HS-5 (cell line): Measurements from ENCODE around the gene PWWP2A.
"Not testable (repeated sequence)": the region's sequence is repeated elsewhere in the genome, so short reads cannot be mapped to it uniquely, and the experiment has no call there.

Source experiments
- DNase-seq: peaks from one replicate; pipeline ENCODE4 v3.0.0-alpha.2; 2012; ENCODE audit warnings: low read depth

Gene PWWP2A

DNA sequence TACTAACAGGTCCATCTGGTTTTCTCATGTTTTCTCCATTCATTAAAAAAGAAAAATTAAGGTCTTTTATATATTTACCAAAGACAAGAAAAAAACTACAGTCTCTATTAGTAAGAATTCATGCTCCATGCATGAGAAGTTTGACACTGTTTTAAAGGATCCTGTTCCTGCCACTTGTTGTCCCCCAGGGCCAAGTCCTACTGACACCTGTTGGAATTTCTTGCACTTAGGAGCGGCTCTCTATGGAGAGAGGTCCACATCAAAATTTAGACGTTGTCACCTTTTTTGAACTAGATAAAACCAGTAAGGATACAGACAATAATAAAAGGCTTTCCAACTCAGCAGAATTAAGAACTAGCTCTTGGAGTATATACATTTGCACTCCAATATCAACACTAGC lies 42.3 kb downstream of the PWWP2A start:
- no peak for DNase-seq

DNA sequence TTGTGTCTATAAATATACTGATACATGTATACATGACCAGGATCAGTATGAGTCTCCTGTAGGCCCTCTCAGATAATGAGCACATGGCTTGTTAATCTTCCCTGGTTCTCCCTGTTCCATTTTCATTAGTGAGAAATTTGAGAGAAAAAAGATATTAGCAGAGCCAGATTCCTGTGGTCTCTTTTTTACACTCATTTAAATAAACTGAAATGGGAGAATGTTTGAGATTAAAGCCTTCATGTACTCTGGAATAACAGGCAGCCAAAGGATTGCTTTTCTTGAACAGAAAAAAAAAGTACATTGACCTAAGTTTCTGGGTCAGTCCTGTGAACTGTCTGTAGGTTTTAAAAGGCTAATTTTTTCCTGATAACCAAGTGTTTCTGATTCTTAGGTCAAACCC lies 44.2 kb downstream of the PWWP2A start:
- DNase-seq = no peak

DNA sequence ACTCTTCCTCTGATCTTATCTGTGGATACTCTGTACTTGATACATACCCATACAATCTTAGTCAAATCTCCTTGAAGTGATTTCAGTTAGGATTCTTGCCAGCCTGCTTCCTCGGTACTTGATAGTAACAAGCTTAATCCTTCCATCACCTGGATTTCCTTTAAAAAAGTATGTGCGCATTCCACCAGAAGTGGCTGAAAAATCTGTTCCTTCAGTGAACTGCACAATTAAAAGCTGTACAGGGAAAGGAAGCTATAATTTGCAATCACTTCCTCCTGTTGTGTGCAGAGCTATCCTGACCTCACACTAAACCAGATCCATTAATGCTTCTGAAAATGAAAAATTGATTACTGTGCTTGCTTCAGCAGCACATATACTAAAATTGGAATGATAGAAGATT lies 47.3 kb downstream of the PWWP2A start:
- no peak for DNase-seq

DNA sequence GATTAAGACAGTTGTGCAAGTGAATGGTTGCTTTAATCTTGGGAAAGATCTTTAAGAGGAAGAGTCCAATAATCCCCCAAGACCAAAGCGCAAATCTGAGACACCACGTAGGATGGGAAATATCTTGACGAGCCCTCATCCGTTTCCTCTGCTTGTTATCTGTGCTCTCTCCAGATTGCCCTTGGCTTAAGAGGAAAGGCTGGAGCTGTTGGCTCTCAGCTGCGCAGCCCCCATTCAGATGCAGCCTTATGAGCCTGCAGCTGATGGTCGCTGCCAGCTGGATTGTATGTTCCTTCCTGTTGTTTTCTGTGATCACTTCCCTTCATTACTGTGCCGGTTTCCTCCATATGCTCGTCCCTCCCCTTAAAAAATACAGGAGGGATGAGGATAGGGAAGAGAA lies 47.7 kb downstream of the PWWP2A start:
- DNase-seq = no peak

DNA sequence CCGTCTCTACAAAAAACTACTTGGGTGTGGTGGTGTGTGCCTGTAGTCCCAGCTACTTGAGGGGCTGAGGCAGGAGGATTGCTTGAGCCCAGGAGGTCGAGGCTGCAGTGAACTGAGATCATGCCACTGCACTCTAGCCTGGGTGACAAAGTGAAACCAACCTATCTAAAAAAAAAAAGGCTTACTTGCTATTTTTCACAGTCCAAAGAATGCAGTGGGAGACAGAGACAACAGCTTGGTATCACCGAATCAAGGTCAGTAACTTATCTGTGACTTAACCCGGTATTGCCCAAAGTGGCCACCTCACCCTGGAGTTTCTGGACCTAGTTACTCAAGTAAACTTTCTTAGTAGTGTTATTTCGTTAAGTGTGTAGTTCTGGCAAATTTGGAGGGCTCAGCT lies 50.1 kb downstream of the PWWP2A start:
- DNase-seq = not testable (repeated sequence)

DNA sequence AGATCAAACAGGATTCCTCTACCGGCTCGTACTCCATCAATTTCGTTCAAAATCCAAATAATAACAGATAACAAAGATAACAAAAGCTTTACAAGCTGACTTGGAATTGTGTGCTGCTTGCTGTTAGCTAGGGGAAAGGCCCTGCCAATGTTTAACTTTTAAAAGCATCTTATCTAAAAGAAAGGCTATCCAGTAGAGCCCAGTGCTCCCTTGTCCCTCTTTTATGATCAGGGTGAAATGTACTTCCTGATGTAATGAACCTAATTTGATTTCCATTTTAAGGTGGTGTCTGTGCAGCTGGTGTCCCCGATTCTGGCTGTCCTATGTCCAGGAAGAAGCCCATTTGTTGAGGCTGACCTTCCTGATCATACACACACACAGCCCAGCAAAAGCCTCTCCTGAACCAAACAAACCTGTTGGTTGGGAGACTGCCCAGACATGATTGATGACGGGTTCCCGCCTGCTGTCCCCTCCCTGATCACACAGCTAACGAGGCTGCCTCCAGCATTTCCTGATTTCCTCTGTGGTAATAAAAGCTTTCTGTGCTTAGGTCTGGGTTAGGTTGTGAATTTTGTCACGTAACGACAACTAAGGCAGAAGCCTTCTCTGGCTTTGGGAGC lies 54.1 kb downstream of the PWWP2A start:
- DNase-seq = no peak

DNA sequence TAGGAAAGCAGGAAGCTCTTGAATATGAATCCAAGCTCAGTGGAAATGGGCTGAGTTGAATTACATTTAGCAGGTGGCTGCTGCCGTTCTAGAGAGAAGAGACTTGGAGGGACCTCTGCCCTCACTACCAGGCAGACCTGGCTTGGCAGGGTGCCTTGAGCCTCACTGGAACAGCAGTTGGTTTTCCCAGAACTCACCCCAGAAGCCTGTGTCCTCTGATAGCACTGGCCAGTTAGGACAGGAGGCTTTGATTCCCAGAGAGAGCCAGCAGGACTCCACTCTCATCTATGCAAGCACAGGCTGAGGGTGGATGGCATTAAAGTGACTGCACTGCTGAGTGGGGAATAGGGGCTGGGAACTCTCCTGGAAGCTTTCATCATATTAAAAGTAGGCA lies 54.8 kb downstream of the PWWP2A start:
- DNase-seq = no peak

DNA sequence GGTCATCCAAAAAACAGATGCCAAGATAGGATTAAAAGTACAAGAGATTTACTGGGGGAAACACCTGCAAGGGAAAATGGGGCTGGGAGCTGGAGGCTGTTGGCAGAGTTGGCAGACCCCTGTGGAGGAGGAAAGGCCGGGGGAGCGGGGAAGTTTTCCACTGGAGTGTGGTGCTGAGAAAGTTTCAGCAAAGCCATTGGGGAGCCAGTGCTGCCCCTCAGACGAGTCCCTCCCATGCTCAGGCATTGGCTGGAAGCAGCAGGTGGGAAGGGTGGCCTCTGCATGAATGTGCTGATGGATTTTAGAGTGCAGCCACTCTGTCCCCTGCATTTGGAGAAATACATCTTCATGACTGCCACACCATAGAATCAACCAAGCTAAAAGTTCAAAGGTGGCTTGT lies 57.5 kb downstream of the PWWP2A start:
- no peak for DNase-seq

DNA sequence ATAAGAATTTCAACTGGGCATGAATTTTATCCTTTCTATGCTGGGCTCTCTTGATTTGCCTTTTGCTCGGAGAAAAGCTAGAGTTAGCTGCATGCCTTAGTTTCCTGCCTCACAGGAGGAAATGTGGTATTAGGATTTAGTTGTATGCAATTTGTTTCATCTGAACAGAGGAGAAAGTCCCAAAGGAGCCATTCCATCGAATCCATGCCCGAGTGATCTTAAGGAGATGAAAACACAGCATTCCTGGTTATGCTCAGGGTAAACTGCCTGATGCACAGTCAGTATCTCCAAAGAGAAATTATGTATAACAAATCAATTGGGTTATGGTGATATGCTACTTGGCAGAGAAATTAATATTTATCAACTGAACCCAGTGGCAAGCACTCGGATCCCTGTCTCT lies 59.2 kb downstream of the PWWP2A start:
- no peak for DNase-seq

DNA sequence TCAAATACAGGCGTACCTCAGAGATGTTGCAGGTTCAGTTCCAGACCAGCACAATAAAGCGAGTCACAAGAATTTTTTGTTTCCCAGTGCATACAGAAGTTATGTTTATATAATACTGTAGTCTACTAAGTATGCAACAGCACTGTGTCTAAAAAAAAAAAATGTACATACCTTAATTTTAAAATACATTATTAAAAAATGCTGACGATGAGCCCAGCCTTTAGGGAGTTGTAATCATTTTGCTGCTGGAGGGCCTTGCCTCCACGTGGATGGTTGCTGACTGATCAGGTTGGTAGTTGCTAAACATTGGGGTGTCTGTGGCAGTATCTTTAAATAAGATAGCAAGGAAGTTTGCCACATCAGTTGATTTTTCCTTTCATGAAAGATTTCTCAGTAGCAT lies 62.0 kb downstream of the PWWP2A start:
- DNase-seq = no peak

DNA sequence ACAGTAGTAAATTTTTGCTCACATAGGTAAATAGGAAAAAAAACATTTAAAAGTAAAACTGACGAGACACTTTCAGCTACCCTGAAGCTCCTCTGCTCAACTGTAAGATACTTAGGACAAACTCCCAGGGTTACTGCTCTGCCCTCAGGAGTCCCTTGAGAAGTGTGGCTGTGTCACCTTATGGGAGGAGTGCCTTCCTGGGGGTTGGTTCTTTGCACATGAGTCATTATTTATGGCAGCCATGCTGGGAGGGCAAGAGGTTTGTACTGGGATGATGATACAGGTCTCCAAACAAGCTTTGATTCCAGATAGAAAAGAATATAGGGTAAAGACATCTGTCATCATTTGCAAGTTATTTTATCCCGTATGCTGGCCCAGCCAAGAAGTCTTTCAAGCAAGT lies 64.4 kb downstream of the PWWP2A start:
- peak; percentile 18 for DNase-seq

DNA sequence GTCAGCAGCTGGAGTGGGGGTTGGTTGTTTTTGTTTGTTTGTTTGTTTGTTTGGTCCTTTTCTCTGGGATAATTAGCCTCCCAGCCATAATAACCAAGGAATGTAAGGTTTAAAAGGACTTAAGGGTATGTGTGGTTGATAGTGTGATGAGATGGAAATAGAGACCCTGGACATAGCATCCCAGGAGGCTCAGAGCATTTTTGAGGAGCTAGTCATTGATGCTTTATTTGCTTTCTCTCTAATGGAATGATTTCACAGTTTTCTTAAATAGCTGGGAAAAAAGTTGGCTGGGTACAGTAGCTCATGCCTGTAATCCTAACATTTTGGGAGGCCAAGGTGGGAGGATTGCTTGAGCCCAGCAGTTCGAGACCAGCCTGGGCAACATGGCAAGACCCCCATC lies 65.2 kb downstream of the PWWP2A start:
- no peak for DNase-seq

DNA sequence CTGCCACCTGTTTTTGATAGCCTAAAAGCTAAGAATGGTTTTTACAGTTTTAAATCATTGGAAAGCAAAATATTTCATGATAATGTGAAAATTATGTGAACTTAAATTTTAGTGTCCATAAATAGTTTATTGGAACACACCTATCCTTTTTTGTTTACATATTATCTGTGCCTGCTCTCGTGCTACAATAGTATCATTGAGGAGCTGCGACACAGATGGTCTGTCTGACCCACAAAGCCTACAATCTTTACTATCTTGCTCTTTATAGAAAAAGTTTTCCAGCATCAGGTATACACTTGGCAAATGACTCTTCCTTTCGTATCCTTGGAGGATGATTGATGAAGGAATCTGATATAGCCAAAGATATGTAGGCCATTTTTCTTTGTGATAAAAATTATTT lies 70.2 kb downstream of the PWWP2A start:
- DNase-seq = no peak

DNA sequence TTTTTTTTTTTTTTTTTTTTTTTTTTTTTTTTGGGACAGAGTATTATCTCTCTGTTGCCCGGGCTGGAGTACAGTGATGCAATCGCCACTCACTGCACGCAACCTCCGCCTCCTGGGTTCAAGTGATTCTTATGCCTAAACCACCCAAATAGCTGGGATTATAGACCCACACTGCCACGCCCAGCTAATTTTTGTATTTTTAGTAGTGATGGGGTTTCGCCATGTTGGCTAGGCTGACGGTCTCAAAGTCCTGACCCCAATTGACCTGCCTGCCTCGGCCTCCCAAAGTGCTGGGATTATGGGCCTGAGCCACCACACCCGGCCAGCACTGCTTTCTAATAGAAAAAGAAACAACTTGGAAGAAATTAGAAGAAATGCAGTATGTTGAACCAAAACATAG lies 71.1 kb downstream of the PWWP2A start:
- no peak for DNase-seq

DNA sequence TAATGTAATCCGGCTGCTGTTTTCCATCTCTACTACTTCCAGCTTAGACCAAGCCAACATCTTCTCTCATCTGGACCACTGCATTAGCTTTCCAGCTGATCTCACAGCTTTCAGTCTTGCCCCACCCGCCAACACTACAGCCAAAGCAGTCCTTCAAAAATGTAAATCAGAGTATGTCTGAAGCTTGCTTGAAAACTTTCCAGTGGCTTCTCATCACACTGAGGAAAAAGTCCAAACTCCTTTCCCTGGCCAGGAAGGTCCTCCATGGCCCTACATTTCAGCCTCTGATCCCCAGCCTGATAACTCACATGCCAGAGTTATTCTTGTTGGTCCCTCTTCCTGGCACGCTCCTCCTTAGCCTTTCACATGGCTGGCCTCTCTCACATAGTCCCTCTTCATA lies 71.8 kb downstream of the PWWP2A start:
- DNase-seq = no peak

DNA sequence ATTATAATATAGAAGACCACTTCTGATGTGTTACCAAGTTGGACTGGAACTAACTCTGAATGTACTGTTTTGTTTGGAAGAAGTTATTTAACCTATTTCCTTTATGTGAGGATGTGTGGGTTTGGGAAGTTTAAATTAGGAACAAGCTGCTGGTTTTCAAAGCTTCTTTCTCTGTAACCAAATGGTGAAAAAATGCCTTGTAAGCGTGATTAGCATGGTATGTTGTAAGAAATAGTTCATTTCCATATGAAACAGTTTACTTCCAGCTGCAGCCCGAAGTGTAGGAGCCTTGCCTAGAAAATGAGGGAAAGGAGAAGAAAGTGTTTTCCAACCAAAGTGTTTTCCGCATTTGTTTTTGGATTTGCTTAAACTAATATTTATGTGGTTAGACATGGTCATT lies 74.3 kb downstream of the PWWP2A start:
- no peak for DNase-seq

DNA sequence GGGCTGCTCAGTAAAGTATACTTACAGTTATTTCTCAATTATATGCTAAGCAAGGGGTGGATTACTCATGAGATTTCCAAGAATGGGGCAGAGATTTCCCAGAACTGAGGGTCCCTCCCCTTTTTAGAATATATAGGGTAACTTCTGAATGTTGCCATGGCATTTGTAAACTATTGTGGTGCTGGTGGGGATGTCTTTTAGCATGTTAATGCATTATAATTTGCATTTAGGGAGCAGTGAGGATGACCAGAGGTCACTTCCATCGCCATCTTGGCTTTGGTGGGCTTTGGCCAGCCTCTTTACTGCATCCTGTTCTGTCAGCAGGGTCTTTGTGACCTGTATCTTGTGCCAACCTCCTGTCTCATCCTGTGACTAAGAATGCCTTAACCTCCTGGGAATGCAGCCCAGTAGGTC lies 74.9 kb downstream of the PWWP2A start:
- no peak for DNase-seq

DNA sequence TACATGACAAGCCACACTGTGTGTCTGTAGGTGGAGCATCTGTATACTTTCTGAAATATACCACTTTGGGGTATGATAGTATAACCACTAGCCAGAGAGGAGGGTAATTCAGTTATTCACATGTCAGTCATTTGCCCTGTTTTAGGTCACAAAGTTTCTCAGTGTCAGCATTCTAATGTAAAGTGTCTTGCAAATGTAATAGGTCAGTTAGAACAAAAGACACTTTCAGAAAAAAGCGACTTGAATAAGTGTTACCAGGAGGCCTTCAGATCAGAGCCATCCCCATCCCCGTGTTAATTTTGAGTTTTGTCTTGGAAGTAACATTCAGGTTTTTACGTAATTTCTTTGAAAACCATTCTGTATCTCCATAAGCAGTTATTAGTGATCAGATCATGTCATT lies 76.6 kb downstream of the PWWP2A start:
- DNase-seq = no peak
